Smooth muscle cell (in vitro differentiated cells): Measurements from ENCODE around the gene MYL12A. TPM values are rescaled to one million over a fixed set of nuclear protein-coding genes. Genes with fewer than 3 reads are reported as not detected.

Experiments
- DNase-seq: peaks from one replicate; lab custom pipeline; 2025; ENCODE audit not compliant: unreplicated experiment; lab: John Stamatoyannopoulos, UW
- H2AFZ ChIP-seq: fragments of 200-600 bp; sonication (generic); 2 replicates; pipeline ENCODE4 v1.6.0; 2016; ENCODE audit warnings: antibody characterized with exemption, low read depth, mild to moderate bottlenecking
- H3F3A ChIP-seq: fragments of 200-600 bp; sonication (generic); 2 replicates; pipeline ENCODE4 v1.6.0; 2017; ENCODE audit warnings: antibody characterized with exemption, low read depth
- H3K27ac ChIP-seq: fragments of 200-600 bp; sonication (generic); 2 replicates; pipeline ENCODE4 v1.5.1; 2016; ENCODE audit warnings: low read depth, mild to moderate bottlenecking
- H3K27me3 ChIP-seq: fragments of 200-600 bp; sonication (generic); 2 replicates; pipeline ENCODE4 v1.6.1; 2016; ENCODE audit warnings: low read depth, mild to moderate bottlenecking
- H3K36me3 ChIP-seq: fragments of 200-600 bp; sonication (generic); 2 replicates; pipeline ENCODE4 v1.5.1; 2016; ENCODE audit warnings: low read depth
- H3K4me1 ChIP-seq: fragments of 200-600 bp; sonication (generic); 2 replicates; pipeline ENCODE4 v1.5.1; 2016; ENCODE audit warnings: low read depth
- H3K4me2 ChIP-seq: fragments of 200-600 bp; sonication (generic); 2 replicates; pipeline ENCODE4 v1.6.0; 2016; ENCODE audit warnings: mild to moderate bottlenecking
- H3K4me3 ChIP-seq: fragments of 200-600 bp; sonication (generic); 2 replicates; pipeline ENCODE4 v1.5.1; 2016; ENCODE audit warnings: mild to moderate bottlenecking
- H3K79me2 ChIP-seq: fragments of 200-600 bp; sonication (generic); 2 replicates; pipeline ENCODE4 v1.6.0; 2016; ENCODE audit warnings: low read depth, mild to moderate bottlenecking
- H3K9ac ChIP-seq: fragments of 200-600 bp; sonication (generic); 2 replicates; pipeline ENCODE4 v1.6.0; 2016; ENCODE audit warnings: low read depth
- H3K9me3 ChIP-seq: fragments of 200-600 bp; sonication (generic); replicated peaks from 2 replicates; pipeline ENCODE4 v1.5.1; 2016; ENCODE audit warnings: low read depth
- H4K20me1 ChIP-seq: fragments of 200-600 bp; sonication (generic); 2 replicates; pipeline ENCODE4 v1.6.0; 2016; ENCODE audit warnings: low read depth
- CTCF ChIP-seq: fragments of 200-600 bp; sonication (generic); IDR thresholded peaks from 2 replicates; pipeline ENCODE4 v1.5.1; 2017; ENCODE audit warnings: borderline replicate concordance, mild to moderate bottlenecking, antibody characterized with exemption; ENCODE audit not compliant: insufficient read depth, poor library complexity, severe bottlenecking
- WGBS: methylation state at CpG from one replicate; pipeline ENCODE4 v1.1.7; 2016; ENCODE audit warnings: low lambda C conversion rate; 5-methylcytosine and 5-hydroxymethylcytosine counted together
- polyA plus RNA-seq: library from polyadenylated mRNA; unstranded; fragments of >200 nt; fragmentation: Nextera tagmentation; extraction: Ambion mirVana; gene quantifications from 2 replicates; pipeline ENCODE4 v1.2.1, GENCODE V29; 2016
- total RNA-seq: library from RNA; depleted of rRNA; stranded (reverse); fragments of >200 nt; gene quantifications from 2 replicates; pipeline ENCODE4 v1.2.3, GENCODE V29; 2014

The MYL12A gene
- total and polyA plus RNA-seq, 2 experiments from 2014 or later: 777 to 953 TPM

- H2AFZ ChIP-seq: no peak overlapping the region
- no peaks in the 10 kb centered on the region for H3K36me3 ChIP-seq
- no peaks in the 10 kb centered on the region for H3F3A ChIP-seq
- H3K4me3 ChIP-seq: no peak overlapping the region
- H3K79me2 ChIP-seq: no peaks in the 10 kb centered on the region
- TF ChIP-seq CTCF: no peak
- H3K4me1 ChIP-seq: no peaks in the 10 kb centered on the region
- H3K27ac ChIP-seq: no peak overlapping the region
- DNase-seq: no peak
- no peaks in the 10 kb centered on the region for H4K20me1 ChIP-seq
- no peak overlapping the region for H3K9ac ChIP-seq
- no peak overlapping the region for H3K4me2 ChIP-seq
- H3K9me3 ChIP-seq: no peaks in the 10 kb centered on the region
- WGBS: 96% methylated on average over 6 of the region's 6 CpGs
- H3K27me3 ChIP-seq: no peaks in the 10 kb centered on the region
Observed at GRCh38 chr18:3226048-3226447, 21.6 kb upstream of the MYL12A start.

GRCh38 chr18:3230401-3231334 lies 16.9 kb upstream of the MYL12A start:
- Histone ChIP-seq H3K4me3 (no peak overlapping the region), H4K20me1 (no peaks in the 10 kb centered on the region), H3K9ac (no peak overlapping the region), H3K4me2 (no peak overlapping the region), H3K27ac (no peak overlapping the region), H3K36me3 (no peaks in the 10 kb centered on the region), H3K4me1 (no peaks in the 10 kb centered on the region), H3F3A (no peaks in the 10 kb centered on the region), H3K27me3 (no peaks in the 10 kb centered on the region), H3K9me3 (no peaks in the 10 kb centered on the region), H2AFZ (no peak overlapping the region), H3K79me2 (no peaks in the 10 kb centered on the region)
- DNase-seq: no peak
- no peak for TF ChIP-seq CTCF
- 91% methylated on average over 9 of the region's 9 CpGs for WGBS

GRCh38 chr18:3233004-3233403 lies 14.6 kb upstream of the MYL12A start:
- Histone ChIP-seq H3F3A (no peaks in the 10 kb centered on the region), H2AFZ (no peak overlapping the region), H3K27ac (no peak overlapping the region), H3K4me3 (no peak overlapping the region), H3K36me3 (no peaks in the 10 kb centered on the region), H3K9ac (no peak overlapping the region), H3K4me2 (no peak overlapping the region), H3K9me3 (no peaks in the 10 kb centered on the region), H3K27me3 (no peaks in the 10 kb centered on the region), H3K4me1 (no peaks in the 10 kb centered on the region), H4K20me1 (no peaks in the 10 kb centered on the region), H3K79me2 (no peaks in the 10 kb centered on the region)
- DNase-seq: no peak
- 100% methylated on average over 1 of the region's 1 CpG for WGBS
- TF ChIP-seq CTCF: no peak
